Right atrium auricular region (tissue), 2 donors: Measurements from ENCODE around the gene MRPL32. TPM values are rescaled to one million over a fixed set of nuclear protein-coding genes. Genes with fewer than 3 reads are reported as not detected.

ENCODE experiments used
- DNase-seq: peaks from one replicate; pipeline ENCODE4 v3.0.0-alpha.2; 2019; ENCODE audit warnings: low spot score
- H3K27ac ChIP-seq, 2 donors: fragments of 200-600 bp; sonication (generic); 1 replicate in 1 of 2; 2 replicates in 1 of 2; pipeline ENCODE4 v1.5.1; 2016 to 2019
- H3K27me3 ChIP-seq, 2 donors: fragments of 200-600 bp; sonication (generic); one replicate each; pipeline versions ENCODE4 v1.5.1 to v1.6.0; 2017 to 2019
- H3K36me3 ChIP-seq: fragments of 200-600 bp; sonication (generic); one replicate; pipeline ENCODE4 v1.5.1; 2016
- H3K4me1 ChIP-seq, 2 donors: fragments of 200-600 bp; sonication (generic); one replicate each; pipeline versions ENCODE4 v1.5.1 to v1.6.0; 2017 to 2019
- H3K4me3 ChIP-seq, 2 donors: fragments of 200-600 bp; sonication (generic); 1 replicate in 1 of 2; 2 replicates in 1 of 2; pipeline ENCODE4 v1.5.1; 2017 to 2019; ENCODE audit warnings: mild to moderate bottlenecking in 1 of 2, moderate library complexity in 1 of 2
- H3K9me3 ChIP-seq, 2 donors: fragments of 200-600 bp; sonication (generic); one replicate each; pipeline ENCODE4 v1.5.1; 2019
- CTCF ChIP-seq, 2 donors: fragments of 200-600 bp; sonication (generic); IDR thresholded peaks; one replicate each; pipeline ENCODE4 v1.5.1; 2019; ENCODE audit warnings: antibody characterized with exemption in 2 of 2
- total RNA-seq, 2 donors: library from RNA; depleted of rRNA; stranded (reverse); fragments of >200 nt; gene quantifications; one replicate each; pipeline ENCODE4 v1.1.0, GENCODE V29; 2016

Gene MRPL32
- total RNA-seq, 2 donors from 2014 or later, result 36.1 to 53.1 TPM

DNA sequence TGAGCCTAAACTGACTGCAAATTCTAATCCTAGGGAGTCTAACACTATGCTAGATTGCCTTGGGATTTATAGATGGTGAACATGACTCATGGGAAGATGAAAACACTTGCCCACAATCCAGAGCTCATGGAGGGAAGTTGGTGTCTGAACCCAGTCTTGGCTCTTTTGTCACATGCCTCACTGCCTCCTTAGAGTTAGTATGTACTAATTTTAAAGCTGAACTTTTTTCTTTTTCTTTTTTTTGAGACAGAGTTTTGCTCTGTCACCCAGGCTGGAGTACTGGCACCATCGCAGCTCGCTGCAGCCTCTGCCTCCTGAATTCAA, 14.4 kb downstream of the MRPL32 start:
- TF ChIP-seq CTCF (IDR thresholded peaks at IDR 0.05), result no peak
- no peaks in the 10 kb centered on the region for H3K4me1 ChIP-seq
- no peaks in the 10 kb centered on the region for H3K9me3 ChIP-seq
- no peak overlapping the region for H3K27ac ChIP-seq
- H3K4me3 ChIP-seq, result no peak overlapping the region
- H3K36me3 ChIP-seq, result no peaks in the 10 kb centered on the region
- no peaks in the 10 kb centered on the region for H3K27me3 ChIP-seq
- no peak for DNase-seq

DNA sequence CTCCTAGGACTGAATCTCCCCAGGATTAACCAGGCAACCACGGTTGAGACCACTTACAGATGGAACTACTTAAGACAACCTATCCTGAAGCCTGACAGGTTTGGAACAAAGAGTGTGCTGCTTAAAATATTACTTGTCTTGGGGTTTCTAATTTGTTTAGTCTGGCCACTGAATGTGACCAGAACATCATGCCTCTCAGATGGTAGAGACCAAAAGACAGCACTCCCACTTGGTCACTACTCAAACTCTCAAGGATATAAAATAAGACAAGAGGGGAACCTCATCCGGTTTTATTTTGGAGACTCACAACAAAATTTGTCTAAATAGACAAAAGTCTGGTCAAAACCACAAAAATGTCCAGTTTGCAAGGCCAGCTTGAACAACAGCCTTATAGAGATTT, 15.3 kb downstream of the MRPL32 start:
- TF ChIP-seq CTCF (IDR thresholded peaks at IDR 0.05), result no peak
- Histone ChIP-seq H3K27ac (no peak overlapping the region), H3K36me3 (no peaks in the 10 kb centered on the region), H3K4me1 (no peaks in the 10 kb centered on the region), H3K9me3 (no peaks in the 10 kb centered on the region), H3K4me3 (no peak overlapping the region), H3K27me3 (no peaks in the 10 kb centered on the region)
- DNase-seq, result no peak

GRCh38 chr7:42950417-42950816, 18.2 kb downstream of the MRPL32 start:
- TF ChIP-seq CTCF (IDR thresholded peaks at IDR 0.05), result no peak
- Histone ChIP-seq H3K4me1 (no peaks in the 10 kb centered on the region), H3K27me3 (no peaks in the 10 kb centered on the region), H3K36me3 (no peaks in the 10 kb centered on the region), H3K9me3 (no peaks in the 10 kb centered on the region), H3K4me3 (no peak overlapping the region), H3K27ac (no peak overlapping the region)
- no peak for DNase-seq

DNA sequence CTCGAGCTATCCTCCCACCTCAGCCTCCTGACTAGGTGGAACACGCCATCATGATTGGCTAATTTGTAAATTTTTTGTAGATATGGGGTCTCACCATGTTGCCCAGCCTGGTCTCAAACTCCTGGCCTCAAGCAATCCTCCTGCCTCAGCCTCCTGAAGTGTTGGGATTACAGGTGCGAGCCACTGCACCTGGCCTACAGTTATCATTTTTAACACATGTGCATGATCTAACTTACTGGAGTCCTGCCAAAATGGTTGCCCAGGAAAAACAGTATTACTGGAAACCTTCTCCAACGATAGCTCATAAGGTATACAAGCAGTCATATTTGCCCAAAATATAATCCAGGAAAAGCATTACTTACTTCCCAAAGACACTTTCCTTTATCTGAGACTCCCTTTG, 20.2 kb downstream of the MRPL32 start:
- Histone ChIP-seq H3K4me1 (no peaks in the 10 kb centered on the region), H3K9me3 (no peaks in the 10 kb centered on the region), H3K4me3 (no peak overlapping the region), H3K36me3 (no peaks in the 10 kb centered on the region), H3K27me3 (no peaks in the 10 kb centered on the region), H3K27ac (no peak overlapping the region)
- TF ChIP-seq CTCF (IDR thresholded peaks at IDR 0.05), result no peak
- DNase-seq, result no peak

- TF ChIP-seq CTCF (IDR thresholded peaks at IDR 0.05), result no peak
- Histone ChIP-seq H3K4me1 (no peaks in the 10 kb centered on the region), H3K27me3 (no peaks in the 10 kb centered on the region), H3K27ac (no peak overlapping the region), H3K36me3 (no peaks in the 10 kb centered on the region), H3K4me3 (no peak overlapping the region), H3K9me3 (no peaks in the 10 kb centered on the region)
- no peak for DNase-seq
Observed at GRCh38 chr7:42953994-42954393, 21.8 kb downstream of the MRPL32 start.

- Histone ChIP-seq H3K4me1 (no peaks in the 10 kb centered on the region), H3K27me3 (no peaks in the 10 kb centered on the region), H3K36me3 (no peaks in the 10 kb centered on the region), H3K9me3 (no peaks in the 10 kb centered on the region), H3K27ac (no peak overlapping the region), H3K4me3 (no peak overlapping the region)
- TF ChIP-seq CTCF (IDR thresholded peaks at IDR 0.05), result no peak
- no peak for DNase-seq
Observed at GRCh38 chr7:42956062-42956461, 23.9 kb downstream of the MRPL32 start.
